Activated naive CD8-positive, alpha-beta T cell treated with anti-CD3 and anti-CD28 coated beads, Interleukin-2, amount 10 ng/mL, durations not matched to agents 7 days and 5 days (primary cell): Measurements from ENCODE around the gene ATG12. TPM values are rescaled to one million over a fixed set of nuclear protein-coding genes. Genes with fewer than 3 reads are reported as not detected.

Source experiments
- ATAC-seq: fragments of 150-1000 bp; cut with Tn5 transposase; one replicate; pipeline ENCODE4 v1.10.0; 2021; ENCODE audit warnings: low read depth, moderate library complexity
- POLR2A ChIA-PET: fragments of 350-600 bp; sonication (Branson Sonifier 250); formaldehyde crosslinking; loops from one replicate; lab custom pipeline; 2021; ENCODE audit warnings: antibody characterized with exemption; lab: Charles Lee
- DNase-seq: peaks from one replicate; pipeline ENCODE4 v3.0.0; 2021
- H3K27ac Mint-ChIP-seq: one replicate; pipeline ENCODE4 v1.8.0; 2022; ENCODE audit warnings: mild to moderate bottlenecking, mixed read lengths
- H3K27me3 Mint-ChIP-seq: one replicate; pipeline ENCODE4 v1.8.0; 2022; ENCODE audit warnings: mild to moderate bottlenecking, moderate library complexity, mixed read lengths
- H3K36me3 Mint-ChIP-seq: one replicate; pipeline ENCODE4 v1.8.0; 2021; ENCODE audit warnings: mild to moderate bottlenecking, mixed read lengths
- H3K4me1 Mint-ChIP-seq: one replicate; pipeline ENCODE4 v1.8.0; 2021; ENCODE audit warnings: mixed read lengths
- H3K4me3 Mint-ChIP-seq: one replicate; pipeline ENCODE4 v1.8.0; 2022; ENCODE audit warnings: mild to moderate bottlenecking, moderate library complexity, mixed read lengths
- H3K9me3 Mint-ChIP-seq: one replicate; pipeline ENCODE4 v1.8.0; 2021; ENCODE audit warnings: mixed read lengths
- total RNA-seq, 2 experiments: library from RNA; stranded (reverse); gene quantifications; one replicate each; pipeline ENCODE4 v1.2.3, GENCODE V29; 2021

The ATG12 gene
- total RNA-seq, 2 experiments from 2014 or later: 46.5 to 48.9 TPM

DNA sequence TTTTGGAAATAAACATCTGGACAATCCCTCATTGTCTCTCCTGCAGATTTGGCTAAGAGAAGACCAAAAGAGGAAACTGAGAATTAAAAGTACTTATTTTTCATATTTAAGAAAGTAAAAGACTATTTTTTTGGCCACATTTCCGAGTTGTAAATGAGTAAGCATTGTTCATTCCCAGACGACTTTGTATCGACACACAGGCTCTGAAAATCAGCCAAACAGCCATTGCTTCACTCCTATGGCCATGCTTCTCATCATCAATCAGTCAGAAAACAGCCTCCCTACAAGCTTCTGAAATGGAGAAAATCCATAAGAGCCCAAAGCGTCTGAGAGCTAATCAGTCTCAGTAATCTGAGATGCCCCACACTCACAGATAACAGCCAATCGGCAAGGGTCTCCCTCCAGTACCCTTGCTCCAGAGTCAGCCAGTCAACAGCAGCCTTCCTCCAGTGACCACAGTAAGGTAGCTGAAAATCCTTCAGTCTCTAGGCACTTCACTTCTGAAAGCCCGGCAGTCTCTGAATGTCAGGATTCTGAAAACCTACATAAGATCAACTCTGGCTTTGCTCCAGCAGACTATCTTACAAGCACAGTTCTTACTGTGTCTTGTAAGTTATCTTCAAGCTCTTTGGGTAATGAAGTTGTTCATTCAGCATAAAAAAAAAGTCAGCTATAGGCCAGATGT lies 55.8 kb downstream of the ATG12 start:
- Mint-ChIP-seq H3K27me3 (peaks cover 76% of the 10 kb centered on the region), H3K27ac (no peak overlapping the region), H3K36me3 (no peaks in the 10 kb centered on the region), H3K4me1 (no peaks in the 10 kb centered on the region), H3K4me3 (no peak overlapping the region), H3K9me3 (no peaks in the 10 kb centered on the region)
- no peak for DNase-seq
- ATAC-seq: no peak
- POLR2A ChIA-PET: no interaction called here

- H3K9me3 Mint-ChIP-seq: no peaks in the 10 kb centered on the region
- no peak for ATAC-seq
- POLR2A ChIA-PET: no interaction called here
- no peak overlapping the region for H3K4me3 Mint-ChIP-seq
- H3K27me3 Mint-ChIP-seq: peaks cover 57% of the 10 kb centered on the region
- no peaks in the 10 kb centered on the region for H3K4me1 Mint-ChIP-seq
- DNase-seq: no peak
- no peaks in the 10 kb centered on the region for H3K36me3 Mint-ChIP-seq
- no peak overlapping the region for H3K27ac Mint-ChIP-seq
Measured at GRCh38 chr5:115778417-115778816, 62.9 kb downstream of the ATG12 start.

Other genes starting within 250 kb of the ATG12 start
- 1 to 10 TPM; 1.7 to 1.8 TPM for gene TICAM2, start 239.1 kb downstream of the ATG12 start, total RNA-seq
- 10 to 100 TPM; 46.0 to 52.5 TPM for gene TMED7, start 215.5 kb downstream of the ATG12 start, total RNA-seq
- under 1 TPM; 0.36 to 0.54 TPM for gene CDO1, start 24.9 kb downstream of the ATG12 start, total RNA-seq
- gene AP3S1, start 370 bp upstream of the ATG12 start, total RNA-seq: 10 to 100 TPM; 82.6 to 83.3 TPM
- gene LVRN, start 120.9 kb upstream of the ATG12 start, total RNA-seq: not detected
- not detected for gene ARL14EPL, start 190.9 kb upstream of the ATG12 start, total RNA-seq
- 10 to 100 TPM; 22.0 to 22.1 TPM for gene COMMD10, start 243.5 kb upstream of the ATG12 start, total RNA-seq